HUES6 (cell line): ENCODE data around the gene ESF1.

Experiments
- H3K27ac ChIP-seq: 2 replicates; pipeline ENCODE4 v1.7.0; 2013; ENCODE audit warnings: low read depth, mild to moderate bottlenecking, low read length, inconsistent platforms
- H3K27me3 ChIP-seq: 2 replicates; pipeline ENCODE4 v1.6.1; 2013; ENCODE audit warnings: low read length; ENCODE audit not compliant: control insufficient read depth, insufficient read depth
- H3K36me3 ChIP-seq: 2 replicates; pipeline ENCODE4 v1.6.1; 2013; ENCODE audit warnings: low read length; ENCODE audit not compliant: control insufficient read depth, insufficient read depth
- H3K4me1 ChIP-seq: 2 replicates; pipeline ENCODE4 v1.6.1; 2013; ENCODE audit warnings: low read length; ENCODE audit not compliant: control insufficient read depth, insufficient read depth
- H3K4me3 ChIP-seq: 2 replicates; pipeline ENCODE4 v1.5.1; 2013; ENCODE audit warnings: low read depth, low read length
- H3K9ac ChIP-seq: one replicate; pipeline ENCODE4 v1.6.1; 2013; ENCODE audit warnings: mild to moderate bottlenecking, low read length
- H3K9me3 ChIP-seq: 2 replicates; pipeline ENCODE4 v1.6.1; 2013; ENCODE audit warnings: low read depth, low read length; ENCODE audit not compliant: control insufficient read depth, insufficient read depth

The ESF1 gene

GRCh38 chr20:13736436-13737191 lies 48.1 kb downstream of the ESF1 start:
- no peaks in the 10 kb centered on the region for H3K4me1 ChIP-seq

DNA sequence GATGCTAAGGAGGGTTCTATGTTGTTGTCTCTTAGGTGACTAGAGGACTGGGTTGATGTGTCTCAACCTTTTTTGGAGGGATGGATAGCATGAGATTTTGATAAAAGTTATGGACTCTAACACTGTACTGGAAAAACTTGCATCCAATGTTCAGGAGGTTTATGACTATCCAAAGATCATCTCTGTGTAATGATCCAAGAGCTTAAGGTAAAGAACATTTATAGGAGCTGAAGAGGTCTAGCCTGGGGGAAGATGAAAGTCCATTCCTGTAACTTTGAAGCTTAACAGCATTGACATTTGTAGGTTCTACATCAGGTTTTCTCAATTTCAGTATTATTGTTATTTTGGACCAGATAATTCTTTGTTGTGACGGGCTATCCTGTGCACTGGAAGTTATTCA lies 48.9 kb downstream of the ESF1 start:
- Histone ChIP-seq H3K27ac (no peak overlapping the region), H3K4me1 (no peaks in the 10 kb centered on the region), H3K36me3 (peaks cover 51% of the 10 kb centered on the region), H3K4me3 (no peak overlapping the region), H3K9ac (no peak overlapping the region), H3K9me3 (peaks cover 4% of the 10 kb centered on the region; the same call in 1 of the 2 replicates), H3K27me3 (no peaks in the 10 kb centered on the region)

More at GRCh38 chr20:13736436-13737191, 48.1 kb downstream of the ESF1 start:
- H3K27ac ChIP-seq = no peak overlapping the region
- H3K9me3 ChIP-seq = peaks cover 8% of the 10 kb centered on the region; the same call in 1 of the 2 replicates
- H3K27me3 ChIP-seq = no peaks in the 10 kb centered on the region
- H3K9ac ChIP-seq = no peak overlapping the region
- no peak overlapping the region for H3K4me3 ChIP-seq
- H3K36me3 ChIP-seq = peaks cover 51% of the 10 kb centered on the region

GRCh38 chr20:13723011-13723410 lies 61.7 kb downstream of the ESF1 start:
- H3K4me1 ChIP-seq = no peaks in the 10 kb centered on the region; the same call in 1 of the 2 replicates
- peaks cover 47% of the 10 kb centered on the region for H3K36me3 ChIP-seq
- no peak overlapping the region for H3K9ac ChIP-seq
- H3K27me3 ChIP-seq = no peaks in the 10 kb centered on the region
- H3K27ac ChIP-seq = no peak overlapping the region
- H3K4me3 ChIP-seq = no peak overlapping the region
- H3K9me3 ChIP-seq = no peaks in the 10 kb centered on the region

DNA sequence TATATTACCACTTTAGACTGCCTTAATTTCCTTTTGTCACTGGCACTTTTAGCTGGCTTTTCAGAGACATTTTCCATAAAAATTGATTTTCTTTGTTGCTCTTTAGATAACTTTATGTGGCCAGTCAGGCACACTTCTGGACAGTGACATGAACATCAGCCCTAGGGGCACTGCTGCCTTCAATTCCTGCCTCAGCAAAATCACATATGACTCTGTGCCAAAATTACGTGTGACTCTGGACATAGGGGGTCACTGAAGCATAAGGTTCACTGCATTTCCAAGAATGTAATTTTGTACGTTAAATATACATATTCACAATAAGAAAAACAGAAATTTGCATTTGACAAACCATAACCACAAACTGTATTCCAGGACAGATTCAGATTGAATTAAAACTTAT lies 66.5 kb downstream of the ESF1 start:
- no peaks in the 10 kb centered on the region for H3K9me3 ChIP-seq
- H3K27ac ChIP-seq = peak overlapping the region; percentile 28; the same call in 1 of the 2 replicates
- no peak overlapping the region for H3K9ac ChIP-seq
- H3K36me3 ChIP-seq = peaks cover 56% of the 10 kb centered on the region
- no peaks in the 10 kb centered on the region; the same call in 1 of the 2 replicates for H3K4me1 ChIP-seq
- H3K4me3 ChIP-seq = no peak overlapping the region
- no peaks in the 10 kb centered on the region for H3K27me3 ChIP-seq

GRCh38 chr20:13717631-13718044 lies 67.1 kb downstream of the ESF1 start:
- Histone ChIP-seq H3K4me1 (no peaks in the 10 kb centered on the region; the same call in 1 of the 2 replicates), H3K9me3 (no peaks in the 10 kb centered on the region), H3K9ac (no peak overlapping the region), H3K27me3 (no peaks in the 10 kb centered on the region), H3K36me3 (peaks cover 55% of the 10 kb centered on the region), H3K27ac (no peak overlapping the region), H3K4me3 (no peak overlapping the region)

DNA sequence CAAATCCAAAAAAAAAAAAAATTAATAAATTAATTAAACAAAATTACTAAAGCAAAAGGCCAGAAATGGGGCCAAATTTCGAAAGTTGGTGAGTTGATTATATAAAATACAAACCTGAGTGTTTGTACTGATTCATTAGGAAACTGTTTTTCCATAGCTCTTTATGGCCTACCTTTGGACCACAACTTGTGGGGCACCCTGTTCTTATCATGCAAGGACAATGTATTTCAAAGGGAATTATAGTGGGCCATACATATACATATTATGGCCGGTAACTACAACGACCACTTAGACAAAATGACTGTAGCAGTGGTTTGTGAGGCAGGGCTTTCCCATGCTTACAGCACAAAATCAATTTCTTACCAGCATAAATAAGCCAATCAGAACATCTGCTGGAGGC lies 69.5 kb downstream of the ESF1 start:
- Histone ChIP-seq H3K4me1 (no peaks in the 10 kb centered on the region; the same call in 1 of the 2 replicates), H3K27ac (no peak overlapping the region), H3K36me3 (peaks cover 59% of the 10 kb centered on the region), H3K9ac (no peak overlapping the region), H3K4me3 (no peak overlapping the region), H3K9me3 (peaks cover 11% of the 10 kb centered on the region), H3K27me3 (no peaks in the 10 kb centered on the region)

- no peaks in the 10 kb centered on the region for H3K27me3 ChIP-seq
- no peaks in the 10 kb centered on the region for H3K4me1 ChIP-seq
- H3K9ac ChIP-seq = no peak overlapping the region
Observed at GRCh38 chr20:13708234-13708633, 76.5 kb downstream of the ESF1 start.

DNA sequence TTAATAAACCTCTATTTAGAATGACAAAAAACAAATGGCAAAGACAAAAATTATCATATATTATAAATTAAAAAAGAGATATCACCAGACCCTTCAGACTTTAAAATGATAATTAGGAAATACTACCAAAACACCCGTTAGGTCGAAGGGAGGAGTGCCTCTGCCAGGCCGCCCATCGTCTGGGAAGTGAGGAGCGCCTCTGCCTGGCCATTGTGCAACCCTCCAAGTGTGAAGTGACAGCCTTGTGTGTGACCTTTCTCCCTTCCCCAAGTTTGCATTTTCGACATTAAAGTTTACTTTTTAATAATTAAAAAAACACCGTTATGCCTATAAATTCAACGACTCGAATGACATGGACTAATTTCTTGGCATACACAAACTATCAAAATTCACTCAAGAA lies 81.5 kb downstream of the ESF1 start:
- no peaks in the 10 kb centered on the region for H3K4me1 ChIP-seq
- no peaks in the 10 kb centered on the region for H3K36me3 ChIP-seq
- no peaks in the 10 kb centered on the region for H3K27me3 ChIP-seq
- H3K4me3 ChIP-seq = no peak overlapping the region
- no peaks in the 10 kb centered on the region for H3K9me3 ChIP-seq
- no peak overlapping the region for H3K9ac ChIP-seq
- no peak overlapping the region for H3K27ac ChIP-seq

More at GRCh38 chr20:13708234-13708633, 76.5 kb downstream of the ESF1 start:
- Histone ChIP-seq H3K36me3 (peaks cover 13% of the 10 kb centered on the region), H3K27ac (no peak overlapping the region), H3K9me3 (peaks cover 11% of the 10 kb centered on the region), H3K4me3 (no peak overlapping the region)

DNA sequence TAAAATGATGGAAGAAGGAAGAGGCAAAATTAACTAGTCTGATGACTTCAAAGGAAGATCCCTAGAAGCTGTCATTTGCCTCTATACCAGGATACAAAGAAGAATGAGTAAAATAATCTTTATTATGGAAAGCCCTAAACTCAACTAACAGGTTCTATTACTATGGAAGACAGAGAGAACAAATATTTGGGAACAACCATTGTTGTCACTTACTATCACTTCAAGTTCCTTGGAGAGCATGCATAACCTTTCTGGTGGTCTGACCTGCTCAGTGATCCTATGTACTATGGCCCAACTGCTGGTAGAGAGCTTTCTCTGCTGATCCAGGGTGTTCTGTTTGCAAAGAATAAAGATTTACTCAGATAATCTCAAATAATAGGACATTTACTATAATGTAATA lies 83.2 kb downstream of the ESF1 start:
- no peak overlapping the region for H3K27ac ChIP-seq
- no peaks in the 10 kb centered on the region for H3K36me3 ChIP-seq
- no peaks in the 10 kb centered on the region for H3K4me1 ChIP-seq
- no peaks in the 10 kb centered on the region for H3K9me3 ChIP-seq
- no peak overlapping the region for H3K4me3 ChIP-seq
- H3K9ac ChIP-seq = no peak overlapping the region
- H3K27me3 ChIP-seq = no peaks in the 10 kb centered on the region

GRCh38 chr20:13700761-13701160 lies 84.0 kb downstream of the ESF1 start:
- Histone ChIP-seq H3K27me3 (no peaks in the 10 kb centered on the region), H3K27ac (no peak overlapping the region), H3K36me3 (no peaks in the 10 kb centered on the region), H3K4me1 (no peaks in the 10 kb centered on the region), H3K9me3 (no peaks in the 10 kb centered on the region), H3K9ac (no peak overlapping the region), H3K4me3 (no peak overlapping the region)

DNA sequence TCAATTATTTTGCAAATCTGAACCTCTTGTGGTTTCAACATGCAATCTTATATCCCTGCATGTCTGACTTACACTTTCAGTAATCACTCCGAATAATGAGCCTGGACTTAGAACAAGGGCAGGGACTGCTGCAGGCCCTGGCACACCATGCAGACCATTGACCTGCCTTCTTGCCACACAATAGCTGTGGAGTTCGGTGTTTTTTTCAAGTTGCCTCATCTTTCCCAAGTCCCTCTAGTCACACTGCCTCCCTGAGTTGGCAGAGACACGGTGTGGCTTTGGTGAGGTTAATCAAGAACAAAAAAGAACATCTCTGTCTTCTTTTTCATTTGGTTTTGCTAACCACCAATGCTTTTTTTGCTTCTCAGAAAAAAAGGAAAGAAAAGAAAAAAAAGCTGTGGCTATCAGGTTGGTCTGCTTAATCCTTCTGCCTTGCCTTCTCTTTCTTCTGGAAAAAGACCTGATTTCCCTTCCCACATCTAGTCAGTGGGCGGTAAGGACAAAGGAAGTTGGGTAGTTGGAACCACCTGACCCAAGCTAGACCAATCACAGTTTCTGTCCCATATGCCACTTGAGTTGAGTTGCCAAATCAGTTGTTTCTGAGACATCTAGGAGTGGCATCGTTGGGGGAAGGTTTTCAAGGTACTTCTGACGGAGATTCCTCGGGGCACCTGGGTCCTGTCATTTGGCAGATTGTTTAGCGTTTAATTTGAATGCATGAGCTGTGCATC lies 90.1 kb downstream of the ESF1 start:
- Histone ChIP-seq H3K9me3 (no peaks in the 10 kb centered on the region), H3K27me3 (no peaks in the 10 kb centered on the region), H3K4me1 (no peaks in the 10 kb centered on the region), H3K9ac (no peak overlapping the region), H3K27ac (no peak overlapping the region), H3K36me3 (no peaks in the 10 kb centered on the region), H3K4me3 (no peak overlapping the region)
